Activated CD4-positive, CD25-positive, alpha-beta regulatory T cell (primary cell): Measurements from ENCODE around the gene MAPK14.
"Not testable (repeated sequence)": the region's sequence is repeated elsewhere in the genome, so short reads cannot be mapped to it uniquely, and the experiment has no call there.

Experiments used
- DNase-seq, 4 experiments: peaks; one replicate each; lab custom pipeline; 2025; lab: John Stamatoyannopoulos, UW

MAPK14 gene

GRCh38 chr6:36027501-36028087 lies at the start of gene MAPK14:
Gene MAPK14, plus strand, starts transcription at chr6:36027808. Its CDS starts 350 bp downstream, at chr6:36028158.
- DNase-seq, result peak; percentile 94 to 98 (median 96)

- DNase-seq, result not testable (repeated sequence)
These were observed 47.5 kb upstream of the MAPK14 start for GRCh38 chr6:35980126-35980525.

- no peak for DNase-seq
These were observed 46.5 kb upstream of the MAPK14 start for GRCh38 chr6:35980991-35981645.

GRCh38 chr6:35984701-35985100 lies 42.9 kb upstream of the MAPK14 start:
- no peak for DNase-seq

- not testable (repeated sequence) for DNase-seq
These were observed 39.6 kb upstream of the MAPK14 start for GRCh38 chr6:35988047-35988446.

- no peak for DNase-seq
These were observed 34.5 kb upstream of the MAPK14 start for GRCh38 chr6:35993150-35993549.

GRCh38 chr6:36000451-36000850 lies 27.2 kb upstream of the MAPK14 start:
- no peak for DNase-seq

GRCh38 chr6:36015666-36016065 lies 11.9 kb upstream of the MAPK14 start:
- no peak for DNase-seq

GRCh38 chr6:36018339-36018738 lies 9.3 kb upstream of the MAPK14 start:
- no peak for DNase-seq

GRCh38 chr6:36019167-36019566 lies 8.4 kb upstream of the MAPK14 start:
- no peak for DNase-seq

GRCh38 chr6:36020154-36020553 lies 7.5 kb upstream of the MAPK14 start:
- no peak for DNase-seq

- no peak for DNase-seq
These were observed 3.4 kb upstream of the MAPK14 start, which contains the start of gene SLC26A8 for GRCh38 chr6:36023996-36024795. Gene SLC26A8, minus strand, starts transcription at chr6:36024641. Its CDS starts 4,934 bp downstream, at chr6:36019707.

- DNase-seq, result no peak
These were observed 2.2 kb upstream of the MAPK14 start for GRCh38 chr6:36025260-36025931.

GRCh38 chr6:36025932-36026327 lies 1.7 kb upstream of the MAPK14 start:
- no peak for DNase-seq

- peak; percentile 25 to 40 (median 36) for DNase-seq
These were observed 674 bp downstream of the MAPK14 start for GRCh38 chr6:36028088-36028876.

GRCh38 chr6:36028877-36029324 lies 1.3 kb downstream of the MAPK14 start:
- peak; percentile 38 to 51 (median 46) for DNase-seq

GRCh38 chr6:36029464-36029863 lies 1.9 kb downstream of the MAPK14 start:
- DNase-seq, result no peak

- no peak for DNase-seq
These were observed 4.7 kb downstream of the MAPK14 start for GRCh38 chr6:36032261-36032660.

- not testable (repeated sequence) for DNase-seq
These were observed 5.5 kb downstream of the MAPK14 start for GRCh38 chr6:36033144-36033543.

- no peak for DNase-seq
These were observed 6.3 kb downstream of the MAPK14 start for GRCh38 chr6:36033935-36034334.

- DNase-seq, result no peak
These were observed 6.8 kb downstream of the MAPK14 start for GRCh38 chr6:36034441-36034840.
